Psoas muscle (tissue), 8 donors: ENCODE results near the gene ZNF574. TPM values are rescaled to one million over a fixed set of nuclear protein-coding genes. Genes with fewer than 3 reads are reported as not detected.

ENCODE experiments used
- ATAC-seq, 4 donors: fragments of 200-7000 bp; cut with Tn5 transposase; one replicate each; pipeline ENCODE4 v1.9.1; 2020; ENCODE audit warnings: moderate library complexity in 3 of 4, mild to moderate bottlenecking in 2 of 4
- DNase-seq, 2 donors: peaks; one replicate each; pipeline ENCODE4 v3.0.0-alpha.2; 2020
- H3K27ac ChIP-seq: fragments of 200-600 bp; one replicate; pipeline ENCODE4 v1.8.0; 2022
- H3K27me3 ChIP-seq, 3 donors: fragments of 200-600 bp in 1 of 3; one replicate each; pipeline versions ENCODE4 v1.6.1 to v1.8.0; 2013 to 2022; ENCODE audit warnings: low read length in 2 of 3, mild to moderate bottlenecking in 2 of 3, moderate library complexity in 1 of 3; ENCODE audit not compliant: insufficient read depth in 3 of 3
- H3K36me3 ChIP-seq, 2 donors: fragments of 200-600 bp in 1 of 2; one replicate each; pipeline versions ENCODE4 v1.6.1 to v1.8.0; 2013 to 2022; ENCODE audit warnings: low read depth in 1 of 2, mild to moderate bottlenecking in 1 of 2, moderate library complexity in 1 of 2; ENCODE audit not compliant: insufficient read depth in 1 of 2
- H3K4me1 ChIP-seq: fragments of 200-600 bp; one replicate; pipeline ENCODE4 v1.8.0; 2022
- H3K4me3 ChIP-seq: fragments of 200-600 bp; one replicate; pipeline ENCODE4 v1.8.0; 2022; ENCODE audit warnings: mild to moderate bottlenecking
- H3K9me3 ChIP-seq: fragments of 200-600 bp; one replicate; pipeline ENCODE4 v1.8.0; 2022
- WGBS, 3 donors: extraction: QIAGEN DNeasy Blood & Tissue Kit; methylation state at CpG; one replicate each; pipeline versions ENCODE4 v1.1.6 to v1.1.7; 2013; 5-methylcytosine and 5-hydroxymethylcytosine counted together
- intact Hi-C, 2 donors: fragments of 100-400 bp; cut with DNase I; formaldehyde crosslinking; loops; one replicate each; pipeline versions ENCODE4 v1.11.0 to v1.14.2; 2022
- polyA plus RNA-seq, 3 donors: library from polyadenylated mRNA; stranded (reverse); fragments of 200-250 nt; gene quantifications; one replicate each; pipeline ENCODE4 v1.2.3, GENCODE V29; 2013
- total RNA-seq, 4 donors: library from RNA; stranded (reverse); fragmentation: NEBNext Ultra II Directional in 2 of 4; extraction: Animal tissue kit (Norgen Biotek cat#: 25700) in 2 of 4; gene quantifications; one replicate each; pipeline versions ENCODE4 v1.2.1 to v1.2.4, GENCODE V29; 2021 to 2023
- TF ChIP-seq, protein P1 (sequence below): fragments of 200-600 bp; IDR thresholded peaks from one replicate; pipeline ENCODE4 v1.8.0; 2022; ENCODE audit warnings: antibody characterized with exemption
- donor health status: healthy with polysubstance abuse.
- donor health status: DM: no; HTN: no; CAD: no; lungs with moderate emphysema.
- donor health status: Bipolar disorder and iron deficiency.
- donor health status: healthy.
- donor health status: DM: yes; HTN: yes; CAD: no.
- donor health status: DM: no; HTN: no; CAD: no.
- donor health status: DM: no; HTN: no; CAD: no.
- donor health status: DM: yes; HTN: yes; CAD: no.

The ZNF574 gene
- total and polyA plus RNA-seq, 7 donors: 6.4 to 11.2 (median 8.7) TPM

DNA sequence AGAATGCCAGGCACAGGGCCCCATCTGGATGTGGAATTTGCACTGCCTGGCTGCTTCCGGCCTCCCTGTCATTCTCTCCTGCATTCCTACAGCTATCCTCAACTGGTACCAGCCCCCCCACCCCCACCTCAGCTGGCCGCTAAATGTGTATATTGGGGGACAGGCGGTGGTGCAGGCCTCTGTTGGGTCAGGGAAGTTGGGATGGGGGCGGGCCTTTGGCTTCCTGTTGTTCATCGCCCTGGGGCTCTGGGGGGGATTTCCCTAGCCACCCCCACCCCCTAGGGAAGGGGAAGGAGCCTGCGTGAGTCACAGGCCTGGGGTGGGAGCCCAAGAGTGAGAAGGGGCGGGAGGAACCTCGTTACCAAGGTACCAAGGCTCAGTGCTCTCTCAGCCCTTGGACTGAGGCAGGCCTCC is 45.7 kb downstream of the ZNF574 start:
- H3K4me1 ChIP-seq: no peaks in the 10 kb centered on the region
- H3K4me3 ChIP-seq: no peak overlapping the region
- no peaks in the 10 kb centered on the region for H3K36me3 ChIP-seq
- peaks cover 0 to 13% (median 0%) of the 10 kb centered on the region in 3 donors for H3K27me3 ChIP-seq
- DNase-seq (peak; percentile 48 to 61), ATAC-seq (peak in 1 of 4 donors; percentile 43)
- TF ChIP-seq, protein P1, sequence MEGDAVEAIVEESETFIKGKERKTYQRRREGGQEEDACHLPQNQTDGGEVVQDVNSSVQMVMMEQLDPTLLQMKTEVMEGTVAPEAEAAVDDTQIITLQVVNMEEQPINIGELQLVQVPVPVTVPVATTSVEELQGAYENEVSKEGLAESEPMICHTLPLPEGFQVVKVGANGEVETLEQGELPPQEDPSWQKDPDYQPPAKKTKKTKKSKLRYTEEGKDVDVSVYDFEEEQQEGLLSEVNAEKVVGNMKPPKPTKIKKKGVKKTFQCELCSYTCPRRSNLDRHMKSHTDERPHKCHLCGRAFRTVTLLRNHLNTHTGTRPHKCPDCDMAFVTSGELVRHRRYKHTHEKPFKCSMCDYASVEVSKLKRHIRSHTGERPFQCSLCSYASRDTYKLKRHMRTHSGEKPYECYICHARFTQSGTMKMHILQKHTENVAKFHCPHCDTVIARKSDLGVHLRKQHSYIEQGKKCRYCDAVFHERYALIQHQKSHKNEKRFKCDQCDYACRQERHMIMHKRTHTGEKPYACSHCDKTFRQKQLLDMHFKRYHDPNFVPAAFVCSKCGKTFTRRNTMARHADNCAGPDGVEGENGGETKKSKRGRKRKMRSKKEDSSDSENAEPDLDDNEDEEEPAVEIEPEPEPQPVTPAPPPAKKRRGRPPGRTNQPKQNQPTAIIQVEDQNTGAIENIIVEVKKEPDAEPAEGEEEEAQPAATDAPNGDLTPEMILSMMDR: no peak
- intact Hi-C loops: no loop called here
- WGBS, 3 donors: 38 to 51% (median 42%) methylated on average over 8 of the region's 8 CpGs
- no peaks in the 10 kb centered on the region for H3K9me3 ChIP-seq
- H3K27ac ChIP-seq: no peak overlapping the region

DNA sequence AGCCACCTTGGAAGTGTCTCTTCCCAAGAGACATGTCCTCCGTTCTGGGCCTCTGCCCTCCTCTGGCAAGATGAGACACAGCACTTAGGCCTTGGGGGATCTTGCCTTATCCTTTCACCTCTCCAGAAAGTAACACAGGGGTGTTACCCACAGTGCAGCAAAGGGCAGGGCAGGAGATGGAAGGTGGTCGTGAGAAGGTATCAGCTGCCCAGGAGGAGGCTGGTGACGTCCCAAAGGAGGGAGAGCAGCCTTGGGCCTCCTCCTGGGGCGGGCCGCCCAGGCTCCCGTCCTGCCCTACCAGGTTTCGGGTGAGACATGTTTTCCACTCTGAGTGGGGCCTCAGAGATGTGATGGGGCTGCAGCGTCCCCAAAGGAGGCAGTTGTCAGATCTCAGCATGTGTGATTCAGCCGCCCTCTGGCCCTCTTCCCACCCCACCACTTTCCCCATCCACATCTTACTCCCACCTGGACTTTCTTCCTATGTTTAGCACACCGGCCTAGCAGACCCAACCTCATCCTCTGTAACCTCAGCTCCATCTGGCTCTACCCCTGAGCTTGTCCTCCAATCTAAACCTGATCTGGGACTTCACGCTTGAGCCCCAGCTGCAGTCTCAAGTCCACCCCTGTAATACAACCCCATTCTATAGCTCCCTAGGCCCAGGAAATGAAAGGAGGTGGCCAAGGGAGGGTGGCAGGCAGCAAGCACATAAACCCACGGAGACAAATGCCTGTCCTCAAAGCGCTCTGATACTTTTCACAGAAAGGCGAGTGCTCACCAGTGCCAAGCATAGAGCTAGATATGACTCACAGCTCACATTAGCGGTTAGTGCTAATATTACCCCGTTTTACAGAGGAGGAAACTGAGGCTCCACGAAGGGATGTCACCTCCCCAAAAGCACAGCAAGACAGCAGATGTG is 47.0 kb downstream of the ZNF574 start:
- Histone ChIP-seq H3K9me3 (no peaks in the 10 kb centered on the region), H3K4me1 (no peaks in the 10 kb centered on the region), H3K4me3 (no peak overlapping the region), H3K27ac (no peak overlapping the region), H3K27me3 (peaks cover 0 to 13% (median 0%) of the 10 kb centered on the region in 3 donors), H3K36me3 (no peaks in the 10 kb centered on the region)
- DNase-seq (peak in 1 of 2 donors; percentile 27), ATAC-seq (no peak)
- TF ChIP-seq, protein P1: no peak
- intact Hi-C loops: no loop called here
- 64 to 67% (median 64%) methylated on average over 16 to 17 of the region's 17 CpGs for WGBS, 3 donors

DNA sequence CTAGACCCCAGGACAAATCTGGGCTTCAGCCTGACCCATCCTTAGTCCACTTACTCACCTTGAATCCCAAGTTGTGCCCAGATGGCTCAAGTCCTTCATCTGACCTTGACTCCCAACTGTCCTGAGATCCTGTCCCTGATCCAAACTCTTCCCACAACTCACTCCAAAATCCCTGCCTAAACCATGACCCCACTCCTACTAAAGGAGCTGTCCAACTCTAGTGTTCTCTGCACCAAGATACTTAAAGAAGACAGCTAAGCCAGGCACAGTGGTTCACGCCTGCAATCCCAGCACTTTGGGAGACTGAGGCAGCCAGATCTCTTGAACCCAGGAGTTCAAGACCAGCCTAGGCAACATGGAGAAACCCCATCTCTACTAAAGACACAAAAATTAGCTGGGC is 47.8 kb downstream of the ZNF574 start:
- no peak for ATAC-seq
- Histone ChIP-seq H3K27me3 (peaks cover 0 to 13% (median 0%) of the 10 kb centered on the region in 3 donors), H3K27ac (no peak overlapping the region)

DNA sequence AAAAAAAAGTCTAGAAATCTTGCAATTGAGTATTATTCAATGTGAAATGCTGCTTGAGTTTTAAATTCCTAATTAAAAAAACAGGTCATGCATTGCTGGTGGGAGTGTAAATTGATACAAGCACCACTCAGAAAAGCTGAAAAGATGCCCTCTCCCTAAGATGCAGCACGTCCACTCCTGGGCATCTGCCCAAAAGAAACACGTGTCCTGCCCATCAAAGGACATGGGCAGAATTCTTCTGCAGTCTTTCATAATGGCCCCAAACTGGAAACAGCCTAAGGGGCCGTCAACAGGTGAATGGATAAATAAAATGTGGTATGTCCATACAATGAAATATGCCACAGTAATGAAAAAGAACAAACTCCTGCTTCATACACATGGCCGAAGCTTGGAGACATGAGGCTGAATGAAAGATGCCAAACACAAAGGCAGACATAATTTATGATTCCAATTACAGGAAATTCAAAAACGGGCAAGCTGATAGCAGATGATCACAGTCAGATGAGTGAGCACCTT is 48.5 kb downstream of the ZNF574 start:
- Histone ChIP-seq H3K36me3 (no peaks in the 10 kb centered on the region), H3K4me3 (no peak overlapping the region), H3K4me1 (no peaks in the 10 kb centered on the region), H3K27ac (no peak overlapping the region), H3K9me3 (no peaks in the 10 kb centered on the region), H3K27me3 (peaks cover 0 to 13% (median 0%) of the 10 kb centered on the region in 3 donors)
- WGBS, 3 donors: 54 to 70% (median 58%) methylated on average over 5 of the region's 5 CpGs
- intact Hi-C loops: no loop called here
- DNase-seq (no peak), ATAC-seq (no peak)
- TF ChIP-seq, protein P1: no peak

More for the DNA sequence above, 47.8 kb downstream of the ZNF574 start:
- Histone ChIP-seq H3K4me1 (no peaks in the 10 kb centered on the region), H3K36me3 (no peaks in the 10 kb centered on the region), H3K4me3 (no peak overlapping the region), H3K9me3 (no peaks in the 10 kb centered on the region)
- intact Hi-C loops: no loop called here
- DNase-seq: no peak
- WGBS, 3 donors: 89 to 92% (median 91%) methylated on average over 1 of the region's 1 CpG
- TF ChIP-seq, protein P1: no peak
